ENCODE data around the gene KNDC1.

- no peak for TF ChIP-seq CTCF (IDR thresholded peaks at IDR 0.05)
- TF ChIP-seq POLR2A (IDR thresholded peaks at IDR 0.05), result no peak
Observed at GRCh38 chr10:133135116-133135465, 24.9 kb upstream of the KNDC1 start.
